Measurements from ENCODE around the gene CSTF3. TPM values are rescaled to one million over a fixed set of nuclear protein-coding genes. Genes with fewer than 3 reads are reported as not detected.
"Not testable (repeated sequence)": the region's sequence is repeated elsewhere in the genome, so short reads cannot be mapped to it uniquely, and the experiment has no call there.

Gene CSTF3
- total RNA-seq, 2 donors from 2014 or later, result 8.9 to 20.5 TPM

DNA sequence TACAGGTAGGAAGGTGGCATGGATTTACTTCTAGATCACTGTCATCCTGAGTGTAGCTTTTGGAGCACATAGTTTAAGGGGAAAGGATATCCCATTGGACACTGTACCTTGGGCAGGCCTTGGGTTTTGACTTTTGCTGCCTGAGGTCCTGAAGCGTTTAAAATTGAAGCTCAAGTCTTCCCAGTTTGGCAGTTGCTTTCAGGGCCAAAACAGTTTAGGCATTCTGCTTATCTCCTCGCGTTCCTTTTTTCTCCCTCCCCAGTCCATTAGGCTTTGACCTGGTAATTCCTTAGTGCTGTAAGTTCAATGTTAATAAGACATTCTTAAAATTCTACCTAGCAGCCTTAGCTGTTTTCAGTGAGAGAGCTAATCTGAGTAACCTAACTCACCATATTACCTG is 35.7 kb downstream of the CSTF3 start:
- H3K27ac ChIP-seq, result no peak overlapping the region
- no peaks in the 10 kb centered on the region for H3K36me3 ChIP-seq (replicated peaks in 1 of 2; ENCODE audit: insufficient read depth in 1 of 2, low read depth in 2 of 2)
- 89 to 92% methylated on average over 3 of the region's 3 CpGs for WGBS, 2 donors
- no peak overlapping the region for H3K4me3 ChIP-seq
- no peaks in the 10 kb centered on the region for H3K27me3 ChIP-seq
- no peaks in the 10 kb centered on the region for H3K4me1 ChIP-seq
- intact Hi-C loops (cut with DNase I), result no loop called here
- DNase-seq (no peak), ATAC-seq (no peak)
- no peaks in the 10 kb centered on the region for H3K9me3 ChIP-seq
- TF ChIP-seq POLR2A (IDR thresholded peaks at IDR 0.05), result no peak
- TF ChIP-seq, protein P1, sequence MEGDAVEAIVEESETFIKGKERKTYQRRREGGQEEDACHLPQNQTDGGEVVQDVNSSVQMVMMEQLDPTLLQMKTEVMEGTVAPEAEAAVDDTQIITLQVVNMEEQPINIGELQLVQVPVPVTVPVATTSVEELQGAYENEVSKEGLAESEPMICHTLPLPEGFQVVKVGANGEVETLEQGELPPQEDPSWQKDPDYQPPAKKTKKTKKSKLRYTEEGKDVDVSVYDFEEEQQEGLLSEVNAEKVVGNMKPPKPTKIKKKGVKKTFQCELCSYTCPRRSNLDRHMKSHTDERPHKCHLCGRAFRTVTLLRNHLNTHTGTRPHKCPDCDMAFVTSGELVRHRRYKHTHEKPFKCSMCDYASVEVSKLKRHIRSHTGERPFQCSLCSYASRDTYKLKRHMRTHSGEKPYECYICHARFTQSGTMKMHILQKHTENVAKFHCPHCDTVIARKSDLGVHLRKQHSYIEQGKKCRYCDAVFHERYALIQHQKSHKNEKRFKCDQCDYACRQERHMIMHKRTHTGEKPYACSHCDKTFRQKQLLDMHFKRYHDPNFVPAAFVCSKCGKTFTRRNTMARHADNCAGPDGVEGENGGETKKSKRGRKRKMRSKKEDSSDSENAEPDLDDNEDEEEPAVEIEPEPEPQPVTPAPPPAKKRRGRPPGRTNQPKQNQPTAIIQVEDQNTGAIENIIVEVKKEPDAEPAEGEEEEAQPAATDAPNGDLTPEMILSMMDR (IDR thresholded peaks at IDR 0.05), result no peak

GRCh38 chr11:33125025-33125424 is 36.3 kb downstream of the CSTF3 start:
- Histone ChIP-seq H3K27me3 (no peaks in the 10 kb centered on the region), H3K4me1 (peaks cover under 1% of the 10 kb centered on the region), H3K27ac (no peak overlapping the region), H3K36me3 (replicated peaks in 1 of 2; ENCODE audit: insufficient read depth in 1 of 2, low read depth in 2 of 2) (no peaks in the 10 kb centered on the region), H3K9me3 (no peaks in the 10 kb centered on the region), H3K4me3 (no peak overlapping the region)
- DNase-seq, result no peak
- ATAC-seq, result no peak
- intact Hi-C loops (cut with DNase I), result no loop called here
- TF ChIP-seq POLR2A (IDR thresholded peaks at IDR 0.05), result no peak
- TF ChIP-seq, protein P1 (IDR thresholded peaks at IDR 0.05), result no peak
- WGBS, 2 donors, result 98 to 100% methylated on average over 2 of the region's 2 CpGs

GRCh38 chr11:33122696-33123095 is 38.6 kb downstream of the CSTF3 start:
- 100% methylated on average over 1 of the region's 1 CpG for WGBS, 2 donors
- intact Hi-C loops (cut with DNase I); H3K4me1 ChIP-seq; H3K27me3 ChIP-seq; DNase-seq; ATAC-seq; H3K4me3 ChIP-seq; H3K27ac ChIP-seq; H3K36me3 ChIP-seq (replicated peaks in 1 of 2; ENCODE audit: insufficient read depth in 1 of 2, low read depth in 2 of 2); H3K9me3 ChIP-seq: not testable (repeated sequence)

- no peak for TF ChIP-seq POLR2A (IDR thresholded peaks at IDR 0.05)
- TF ChIP-seq, protein P1 (IDR thresholded peaks at IDR 0.05), result no peak
- DNase-seq (no peak), ATAC-seq (no peak)
- no peak overlapping the region for H3K27ac ChIP-seq
- no peaks in the 10 kb centered on the region for H3K9me3 ChIP-seq
- H3K36me3 ChIP-seq (replicated peaks in 1 of 2; ENCODE audit: insufficient read depth in 1 of 2, low read depth in 2 of 2), result no peaks in the 10 kb centered on the region
- H3K4me3 ChIP-seq, result no peak overlapping the region
- intact Hi-C loops (cut with DNase I), result no loop called here
- H3K4me1 ChIP-seq, result peaks cover 6% of the 10 kb centered on the region
- H3K27me3 ChIP-seq, result no peaks in the 10 kb centered on the region
Measured at GRCh38 chr11:33116535-33116934, 44.7 kb downstream of the CSTF3 start.

DNA sequence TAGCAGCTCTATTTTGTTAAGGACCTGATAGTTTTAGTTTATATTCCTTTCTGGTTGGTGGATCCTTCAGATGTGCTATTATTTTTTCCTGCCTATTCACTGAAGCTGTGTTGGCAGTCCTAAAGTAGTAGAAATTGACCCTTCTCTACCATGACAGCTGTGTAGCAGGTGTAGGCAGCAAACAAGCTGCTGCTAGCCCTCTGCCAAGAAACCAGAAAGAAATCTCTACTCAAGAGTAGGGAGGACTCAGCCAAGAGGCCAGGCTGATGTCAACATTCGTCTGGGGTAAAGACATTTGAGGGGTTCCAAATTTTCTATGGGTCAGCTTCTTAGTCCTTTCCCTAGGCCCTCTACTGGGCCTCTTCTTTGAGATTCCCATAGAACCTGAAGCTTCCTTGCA is 51.2 kb downstream of the CSTF3 start:
- H3K4me3 ChIP-seq, result no peak overlapping the region
- no peak overlapping the region for H3K27ac ChIP-seq
- H3K4me1 ChIP-seq, result no peaks in the 10 kb centered on the region
- TF ChIP-seq POLR2A (IDR thresholded peaks at IDR 0.05), result no peak
- TF ChIP-seq, protein P1 (IDR thresholded peaks at IDR 0.05), result no peak
- intact Hi-C loops (cut with DNase I), result no loop called here
- H3K9me3 ChIP-seq, result no peaks in the 10 kb centered on the region
- no peaks in the 10 kb centered on the region for H3K36me3 ChIP-seq (replicated peaks in 1 of 2; ENCODE audit: insufficient read depth in 1 of 2, low read depth in 2 of 2)
- WGBS, 2 donors, result 32 to 33% methylated on average over 1 of the region's 1 CpG
- ATAC-seq, result no peak
- DNase-seq, result peak in 2 of 4 donors; percentile 6 to 15
- H3K27me3 ChIP-seq, result no peaks in the 10 kb centered on the region

All from body of pancreas (tissue), 4 donors.